HG03442 (cell line): ENCODE data around the gene DHX34.
"Not testable (repeated sequence)": the region's sequence is repeated elsewhere in the genome, so short reads cannot be mapped to it uniquely, and the experiment has no call there.

Source experiments
- ATAC-seq: cut with Tn5 transposase; IDR thresholded peaks from one replicate; pipeline ENCODE4 v1.9.1; 2021; ENCODE audit warnings: mild to moderate bottlenecking, moderate library complexity; ENCODE audit not compliant: unreplicated experiment

Gene DHX34

DNA sequence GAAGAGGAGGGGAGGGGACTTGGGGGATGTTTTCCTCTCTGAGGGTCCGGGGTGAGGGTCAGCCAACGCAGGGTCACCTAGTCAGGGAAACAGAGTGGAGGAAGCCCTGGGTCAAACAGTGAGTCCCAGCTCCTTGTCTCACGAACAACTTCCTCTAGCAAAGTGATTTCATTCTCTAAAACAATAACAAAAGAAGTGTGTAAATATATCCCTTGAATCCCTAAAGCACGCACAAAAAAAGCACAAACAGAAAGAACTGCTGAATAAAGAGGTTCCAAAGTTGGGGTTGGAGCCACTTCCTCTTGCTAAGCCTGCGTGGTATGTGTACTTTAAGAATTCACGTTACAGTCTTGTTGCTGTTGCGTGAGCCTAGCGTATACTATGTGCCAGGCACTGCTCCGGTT, 18.6 kb upstream of the DHX34 start:
- no peak for ATAC-seq

DNA sequence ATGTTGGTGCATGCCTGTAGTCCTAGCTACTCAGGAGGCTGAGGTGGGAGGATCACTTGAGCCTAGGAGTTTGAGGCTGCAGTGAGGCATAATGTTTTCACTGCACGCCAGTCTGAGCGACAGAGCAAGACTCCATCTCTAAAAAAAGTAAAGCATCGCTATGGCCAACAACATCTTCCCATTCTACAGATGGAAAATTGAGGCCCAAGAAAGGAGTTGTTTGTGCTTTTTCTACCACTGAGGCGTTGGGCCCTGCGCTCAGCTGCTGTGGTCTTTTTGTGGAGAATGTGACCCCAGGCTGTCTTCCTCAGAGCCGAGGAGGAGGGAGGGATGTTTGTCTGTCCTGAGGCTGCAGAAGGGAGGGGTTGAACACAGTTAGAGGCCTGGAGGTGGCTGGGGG, 17.6 kb upstream of the DHX34 start:
- ATAC-seq, result no peak

DNA sequence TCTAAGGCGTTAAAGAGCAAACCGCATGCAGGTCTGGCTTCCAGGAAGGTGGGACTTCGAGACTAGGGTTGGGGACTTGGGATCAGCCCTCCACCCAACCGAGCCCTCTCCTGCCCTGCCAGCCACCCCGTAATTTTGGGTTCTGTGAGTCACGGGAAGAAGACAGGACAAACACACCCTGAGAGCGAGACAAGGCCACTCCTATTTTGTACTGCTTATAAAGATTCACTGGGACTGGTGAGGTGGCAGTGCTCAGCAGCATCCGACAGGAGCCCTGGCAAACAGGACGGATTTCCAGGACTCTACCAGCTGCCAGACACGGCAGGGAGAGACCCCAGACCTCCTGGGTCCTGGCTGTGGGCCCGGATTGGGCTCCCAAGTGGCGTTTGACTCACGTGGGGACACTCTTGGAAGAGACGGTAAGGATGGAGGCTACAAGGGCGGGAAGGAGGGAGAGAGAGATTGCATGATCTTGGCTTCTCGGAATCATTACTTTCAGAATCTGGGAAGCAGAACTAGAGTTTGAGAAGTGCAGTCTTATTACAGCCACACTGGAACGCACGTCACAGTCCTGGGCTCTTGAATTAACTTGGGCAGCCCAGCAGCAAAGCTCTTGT, 17.1 kb upstream of the DHX34 start, which contains the start of gene C5AR2:
TSS of gene C5AR2 (plus strand) at position 245 of the 617 bp plus-strand sequence. CDS start 8,625 bp downstream, outside the sequence.
- no peak for ATAC-seq

DNA sequence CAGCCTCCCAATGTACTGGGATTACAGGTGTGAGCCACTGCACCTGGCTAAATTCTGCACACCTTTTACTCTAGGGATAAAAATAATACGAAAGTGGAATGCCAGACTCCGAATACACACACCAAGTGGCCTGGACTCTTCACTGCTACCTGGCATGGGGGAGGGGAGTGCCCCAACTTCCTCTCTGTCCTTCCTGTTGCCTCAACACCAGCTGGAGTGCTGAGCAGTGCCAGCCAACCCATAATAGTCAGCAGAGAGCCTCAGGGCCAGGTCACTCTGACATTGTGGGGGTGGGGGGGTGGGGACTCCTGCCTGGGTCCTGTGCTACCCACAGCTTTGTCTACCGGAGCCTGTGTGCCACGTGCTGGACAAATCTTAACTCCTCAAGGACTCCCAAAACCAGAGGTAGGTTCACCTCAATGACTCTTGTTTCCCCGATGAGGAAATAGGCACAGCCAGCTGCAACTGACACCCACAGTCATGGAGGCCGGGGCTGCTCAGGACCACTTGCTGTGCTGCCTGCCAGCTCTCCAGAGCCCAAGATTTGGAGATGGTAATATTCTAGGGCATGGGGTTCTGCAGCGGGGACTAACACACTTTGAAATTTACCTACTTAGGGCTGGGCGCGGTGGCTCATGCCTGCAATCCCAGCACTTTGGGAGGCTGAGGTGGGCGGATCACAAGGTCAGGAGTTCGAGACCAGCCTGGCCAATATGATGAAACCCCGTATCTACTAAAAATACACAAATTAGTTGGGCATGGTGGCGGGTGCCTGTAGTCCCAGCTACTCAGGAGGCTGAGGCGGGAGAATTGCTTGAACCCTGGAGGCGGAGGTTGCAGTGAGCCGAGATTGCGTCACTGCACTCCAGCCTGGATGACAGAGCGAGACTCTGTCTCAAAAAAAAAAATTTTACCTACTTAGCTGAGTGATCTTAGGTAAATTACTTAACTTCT, 12.1 kb upstream of the DHX34 start:
- not testable (repeated sequence) for ATAC-seq

DNA sequence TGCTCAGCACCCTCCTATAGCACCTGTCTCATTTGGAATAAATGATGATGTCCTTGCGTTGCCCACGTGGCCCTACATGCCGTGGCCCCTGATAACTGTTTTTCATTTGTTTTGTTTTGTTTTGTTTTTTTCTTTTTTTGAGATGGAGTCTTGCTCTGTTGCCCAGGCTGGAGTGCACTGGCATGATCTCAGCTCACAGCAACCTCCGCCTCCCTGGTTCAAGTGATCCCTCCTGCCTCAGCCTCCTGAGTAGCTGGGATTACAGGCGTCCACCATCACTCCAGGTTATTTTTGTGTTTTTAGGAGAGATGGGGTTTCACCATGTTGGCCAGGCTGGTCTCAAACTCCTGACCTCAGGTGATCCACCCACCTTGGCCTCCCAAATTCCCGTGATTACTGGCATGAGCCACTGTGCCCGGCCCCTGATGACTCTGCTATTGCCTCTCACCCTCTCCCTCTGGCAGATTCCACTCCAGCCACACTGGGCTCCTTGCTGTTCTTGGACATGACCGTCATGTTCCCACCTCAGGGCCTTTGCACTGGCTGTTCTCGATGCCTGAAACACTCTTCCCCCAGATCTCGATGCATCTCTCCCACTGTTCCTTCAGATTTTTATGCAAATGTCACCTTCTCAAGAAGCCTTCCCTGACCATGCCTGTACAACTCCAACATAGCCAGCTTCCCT, 9.8 kb upstream of the DHX34 start:
- ATAC-seq, result no peak

DNA sequence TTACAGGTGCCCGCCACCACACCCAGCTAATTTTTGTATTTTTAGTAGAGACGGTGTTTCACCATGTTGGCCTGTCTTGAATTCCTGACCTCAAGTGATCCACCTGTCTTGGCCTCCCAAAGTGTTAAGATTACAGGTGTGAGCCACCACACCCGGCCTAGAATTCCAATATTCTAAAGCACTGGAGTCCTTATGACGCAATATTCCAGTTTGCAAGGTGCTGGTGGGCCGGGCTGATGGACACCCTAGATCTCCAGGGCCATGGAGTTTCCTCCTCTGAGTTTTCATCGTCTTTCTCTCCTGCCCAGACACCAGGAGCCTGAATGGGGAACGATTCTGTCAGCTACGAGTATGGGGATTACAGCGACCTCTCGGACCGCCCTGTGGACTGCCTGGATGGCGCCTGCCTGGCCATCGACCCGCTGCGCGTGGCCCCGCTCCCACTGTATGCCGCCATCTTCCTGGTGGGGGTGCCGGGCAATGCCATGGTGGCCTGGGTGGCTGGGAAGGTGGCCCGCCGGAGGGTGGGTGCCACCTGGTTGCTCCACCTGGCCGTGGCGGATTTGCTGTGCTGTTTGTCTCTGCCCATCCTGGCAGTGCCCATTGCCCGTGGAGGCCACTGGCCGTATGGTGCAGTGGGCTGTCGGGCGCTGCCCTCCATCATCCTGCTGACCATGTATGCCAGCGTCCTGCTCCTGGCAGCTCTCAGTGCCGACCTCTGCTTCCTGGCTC, 8.5 kb upstream of the DHX34 start:
- ATAC-seq, result no peak

DNA sequence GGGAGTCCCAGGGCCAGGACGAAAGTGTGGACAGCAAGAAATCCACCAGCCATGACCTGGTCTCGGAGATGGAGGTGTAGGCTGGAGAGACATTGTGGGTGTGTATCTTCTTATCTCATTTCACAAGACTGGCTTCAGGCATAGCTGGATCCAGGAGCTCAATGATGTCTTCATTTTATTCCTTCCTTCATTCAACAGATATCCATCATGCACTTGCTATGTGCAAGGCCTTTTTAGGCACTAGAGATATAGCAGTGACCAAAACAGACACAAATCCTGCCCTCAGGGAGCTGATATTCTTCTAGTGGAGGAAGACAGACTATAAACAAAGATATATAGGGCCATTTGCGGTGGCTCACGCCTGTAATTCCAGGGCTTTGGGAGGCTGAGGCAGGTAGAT, 7.4 kb upstream of the DHX34 start:
- ATAC-seq, result no peak

DNA sequence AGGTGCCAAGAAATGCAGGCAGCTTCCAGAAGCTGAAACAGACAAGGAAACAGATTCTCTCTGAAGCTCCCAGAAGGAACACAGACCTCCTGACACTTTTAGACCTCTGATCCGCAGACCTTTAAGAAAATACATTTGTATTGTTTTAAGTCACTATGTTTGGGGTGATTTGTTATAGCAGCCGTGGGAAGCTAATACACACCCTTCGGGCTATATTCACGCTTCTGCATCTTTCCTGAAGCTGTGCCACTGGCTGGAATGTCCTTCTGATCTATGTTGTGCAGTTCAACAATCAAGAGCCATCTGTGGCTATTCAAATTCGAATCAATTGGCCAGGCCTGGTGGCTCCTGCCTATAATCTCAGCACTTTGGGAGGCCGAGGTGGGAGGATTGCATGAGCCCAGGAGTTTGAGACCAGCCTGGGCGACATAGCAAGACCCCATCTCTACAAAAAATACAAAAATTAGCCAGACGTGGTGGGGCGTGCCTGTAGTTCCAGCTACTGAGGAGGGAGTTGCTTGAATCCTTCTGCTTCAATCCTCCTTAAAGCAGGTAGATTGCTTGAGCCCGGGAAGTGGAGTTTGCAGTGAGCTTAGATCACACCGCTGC, 5.8 kb upstream of the DHX34 start:
- ATAC-seq, result no peak

DNA sequence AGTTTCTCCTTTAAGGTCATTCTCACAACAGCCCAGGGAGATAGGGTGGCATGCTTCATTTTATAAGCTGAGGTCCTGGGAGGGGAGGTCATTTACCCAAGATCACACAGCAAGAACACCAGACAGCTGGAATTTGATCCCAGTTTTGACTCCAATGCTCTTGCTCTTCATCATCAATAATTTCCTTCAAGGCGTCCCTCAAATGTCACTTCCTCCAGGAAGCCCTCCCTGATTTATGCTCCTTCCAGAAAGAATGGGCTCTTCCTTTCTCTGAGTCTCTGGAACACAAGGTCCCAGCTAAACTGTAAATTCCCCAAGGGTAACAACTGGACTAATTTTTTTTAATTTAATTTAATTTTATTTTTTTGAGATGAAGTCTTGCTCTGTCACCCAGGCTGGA, 4.7 kb upstream of the DHX34 start:
- no peak for ATAC-seq

DNA sequence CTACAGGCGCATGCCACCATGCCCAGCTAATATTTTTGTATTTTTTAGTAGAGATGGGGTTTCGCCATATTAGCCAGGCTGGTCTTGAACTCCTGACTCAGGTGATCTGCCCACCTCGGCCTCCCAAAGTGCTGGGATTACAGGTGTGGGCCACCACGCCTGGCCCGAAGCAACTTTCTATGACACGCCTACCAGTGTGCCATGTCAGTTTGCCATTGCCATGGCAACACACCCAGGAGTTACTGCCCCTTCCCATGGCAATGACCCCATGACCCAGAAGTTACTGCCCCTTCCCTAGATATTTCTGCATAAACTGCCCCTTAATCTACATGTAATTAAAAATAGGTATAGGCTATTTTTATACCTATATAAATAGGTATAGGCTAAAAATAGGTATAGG, 3.1 kb upstream of the DHX34 start:
- not testable (repeated sequence) for ATAC-seq

DNA sequence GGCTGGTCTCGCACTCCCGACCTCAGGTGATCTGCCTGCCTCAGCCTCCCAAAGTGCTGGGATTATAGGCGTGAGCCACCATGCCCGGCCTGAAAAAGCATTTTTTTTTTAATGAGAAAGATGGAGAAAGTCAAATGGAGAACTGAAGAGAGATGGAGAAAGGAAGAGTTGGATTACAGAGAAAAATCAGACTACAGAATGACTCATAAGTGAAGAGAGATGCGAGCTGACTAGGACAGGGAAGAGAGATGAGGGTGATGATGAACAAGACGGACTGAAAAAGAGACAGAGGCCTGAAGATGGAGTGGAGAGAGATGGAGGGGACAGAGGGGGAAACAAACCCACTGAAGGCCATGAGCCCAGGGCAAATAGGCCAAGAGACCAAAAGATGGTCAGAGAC, 1.5 kb downstream of the DHX34 start:
- no peak for ATAC-seq

DNA sequence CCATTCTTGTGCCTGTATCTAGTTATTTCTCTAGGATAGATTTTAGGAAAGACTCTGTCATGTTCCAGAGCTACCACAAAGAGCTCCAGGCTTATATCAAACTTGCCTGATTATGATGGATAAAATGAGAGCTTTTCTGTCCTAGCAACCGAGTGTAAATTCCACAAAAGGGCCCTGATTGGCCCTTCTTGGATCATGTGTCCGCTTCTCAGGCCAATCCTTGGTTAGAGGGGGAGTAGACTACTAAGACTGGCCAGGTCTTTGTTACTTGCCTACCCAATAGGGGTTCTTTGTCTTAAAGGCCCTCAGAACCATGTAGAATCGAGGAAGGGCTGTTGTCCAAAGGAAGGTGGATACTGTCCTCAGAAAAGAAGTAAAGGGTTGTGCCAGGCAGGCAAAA, 2.4 kb downstream of the DHX34 start:
- no peak for ATAC-seq

DNA sequence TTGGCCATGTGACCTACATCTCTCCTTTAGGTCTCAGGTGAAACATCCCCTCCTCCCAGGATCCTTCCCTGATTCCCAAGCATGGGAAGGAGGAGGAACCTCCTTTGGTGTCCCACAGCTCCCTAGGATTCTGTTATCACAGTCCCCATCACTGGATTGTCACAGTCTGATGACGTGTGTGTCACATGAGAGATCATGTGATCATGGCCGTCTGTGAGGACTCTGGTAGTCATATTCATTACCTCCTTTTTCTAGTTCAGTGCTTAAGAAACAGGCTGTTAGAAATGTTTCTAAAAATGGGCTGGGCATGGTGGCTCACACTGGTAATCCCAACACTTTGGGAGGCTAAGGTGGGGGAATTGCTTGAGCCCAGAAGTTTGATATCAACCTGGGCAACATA, 3.0 kb downstream of the DHX34 start:
- ATAC-seq, result no peak

DNA sequence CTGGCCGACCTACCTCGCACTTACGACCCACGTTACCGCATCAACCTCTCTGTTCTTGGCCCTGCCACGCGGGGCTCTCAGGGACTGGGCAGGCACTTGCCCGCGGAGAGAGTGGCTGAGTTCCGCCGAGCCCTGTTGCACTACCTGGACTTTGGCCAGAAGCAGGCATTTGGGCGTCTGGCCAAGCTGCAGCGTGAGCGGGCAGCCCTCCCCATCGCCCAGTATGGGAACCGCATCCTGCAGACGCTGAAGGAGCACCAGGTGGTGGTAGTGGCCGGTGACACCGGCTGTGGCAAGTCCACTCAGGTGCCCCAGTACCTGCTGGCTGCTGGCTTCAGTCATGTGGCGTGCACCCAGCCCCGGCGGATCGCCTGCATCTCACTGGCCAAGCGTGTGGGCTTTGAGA, 4.2 kb downstream of the DHX34 start:
- no peak for ATAC-seq

DNA sequence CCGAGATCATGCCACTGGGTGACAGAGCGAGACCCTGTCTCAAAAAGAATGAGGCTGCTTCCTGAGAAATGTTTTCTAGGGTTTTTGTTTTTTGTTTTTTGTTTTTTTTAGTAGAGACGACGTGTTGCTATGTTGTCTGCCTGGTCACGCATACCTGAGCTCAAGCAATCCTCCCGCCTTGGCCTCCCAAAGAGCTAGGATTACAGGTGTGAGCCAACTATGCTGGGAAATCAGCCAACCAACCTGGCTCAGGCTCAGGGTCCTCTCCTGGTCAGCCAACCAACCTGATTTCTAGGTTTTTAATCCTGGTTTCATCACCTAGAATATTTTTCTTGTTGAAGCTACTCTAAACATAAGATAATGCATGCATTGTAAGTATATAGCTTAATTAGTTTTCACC, 7.8 kb downstream of the DHX34 start:
- ATAC-seq, result no peak

DNA sequence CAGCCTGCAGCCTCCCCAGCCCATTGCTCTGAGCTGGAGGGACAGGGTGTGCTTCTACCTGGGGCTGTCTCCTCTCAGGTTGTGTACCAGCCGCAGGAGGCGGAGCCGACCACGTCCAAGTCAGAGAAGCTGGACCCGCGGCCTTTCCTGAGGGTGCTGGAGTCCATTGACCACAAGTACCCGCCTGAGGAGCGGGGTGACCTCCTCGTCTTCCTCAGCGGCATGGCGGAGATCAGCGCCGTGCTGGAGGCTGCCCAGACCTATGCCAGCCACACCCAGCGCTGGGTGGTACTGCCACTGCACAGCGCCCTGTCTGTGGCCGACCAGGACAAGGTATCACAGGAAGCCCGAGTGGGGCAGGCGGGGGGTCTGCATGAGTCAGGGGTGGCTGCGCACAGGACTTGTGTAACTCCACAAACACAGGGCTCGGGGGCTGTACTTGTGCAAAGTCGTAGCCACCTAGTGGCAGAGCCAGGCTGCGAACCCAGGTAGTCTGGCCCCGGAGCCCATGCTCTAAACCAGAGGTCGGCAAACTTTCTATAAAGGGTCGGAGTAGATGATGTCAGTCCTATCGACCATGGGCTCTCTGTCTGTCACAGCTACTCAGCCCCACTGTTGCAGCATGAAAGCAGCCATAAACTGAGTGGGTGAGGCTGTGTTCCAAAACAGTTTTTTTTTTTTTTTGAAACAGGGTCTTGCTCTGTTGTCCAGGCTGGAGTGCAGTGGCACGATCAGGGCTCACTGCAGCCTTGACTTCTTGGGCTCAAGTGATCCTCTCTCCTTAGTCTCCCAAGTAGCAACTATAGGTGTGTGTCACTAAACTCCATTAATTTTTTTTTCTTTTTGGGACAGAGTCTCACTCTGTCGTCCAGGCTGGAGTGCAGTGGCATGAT, 8.9 kb downstream of the DHX34 start:
- no peak for ATAC-seq

DNA sequence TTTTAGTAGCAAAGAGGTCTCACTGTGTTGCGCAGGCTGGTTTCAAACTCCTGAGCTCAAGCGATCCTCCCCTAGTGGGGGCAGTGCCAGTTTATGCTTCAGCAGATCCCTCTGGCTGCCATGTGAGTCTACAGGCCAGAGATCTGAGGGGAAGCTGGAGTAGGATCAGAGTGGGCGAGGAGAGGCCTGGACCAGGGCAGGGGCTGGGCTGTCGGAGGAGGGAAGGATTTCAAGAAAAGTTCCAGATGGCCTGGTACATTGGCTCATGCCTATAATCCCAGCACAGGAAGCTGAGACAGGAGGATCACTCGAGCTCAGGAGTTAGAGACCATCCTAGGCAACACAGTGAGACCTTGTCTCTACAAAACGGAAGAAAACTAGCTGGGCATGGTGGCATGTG, 9.8 kb downstream of the DHX34 start:
- ATAC-seq, result no peak

DNA sequence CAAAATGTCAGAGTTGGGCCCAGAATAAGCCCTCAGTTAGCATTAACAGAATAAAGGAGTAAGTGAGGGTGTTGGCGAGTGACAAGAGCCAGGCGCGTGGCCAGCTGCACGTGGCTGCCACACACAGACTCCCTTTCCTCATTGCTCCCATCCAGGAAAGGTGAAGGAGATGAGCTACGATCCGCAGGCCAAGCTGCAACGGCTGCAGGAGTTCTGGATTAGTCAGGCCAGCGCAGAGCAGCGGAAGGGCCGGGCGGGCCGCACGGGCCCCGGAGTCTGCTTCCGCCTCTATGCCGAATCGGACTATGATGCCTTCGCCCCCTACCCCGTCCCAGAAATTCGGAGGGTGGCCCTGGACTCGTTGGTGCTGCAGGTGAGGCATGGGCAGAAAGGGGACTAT, 13.2 kb downstream of the DHX34 start:
- ATAC-seq, result no peak

DNA sequence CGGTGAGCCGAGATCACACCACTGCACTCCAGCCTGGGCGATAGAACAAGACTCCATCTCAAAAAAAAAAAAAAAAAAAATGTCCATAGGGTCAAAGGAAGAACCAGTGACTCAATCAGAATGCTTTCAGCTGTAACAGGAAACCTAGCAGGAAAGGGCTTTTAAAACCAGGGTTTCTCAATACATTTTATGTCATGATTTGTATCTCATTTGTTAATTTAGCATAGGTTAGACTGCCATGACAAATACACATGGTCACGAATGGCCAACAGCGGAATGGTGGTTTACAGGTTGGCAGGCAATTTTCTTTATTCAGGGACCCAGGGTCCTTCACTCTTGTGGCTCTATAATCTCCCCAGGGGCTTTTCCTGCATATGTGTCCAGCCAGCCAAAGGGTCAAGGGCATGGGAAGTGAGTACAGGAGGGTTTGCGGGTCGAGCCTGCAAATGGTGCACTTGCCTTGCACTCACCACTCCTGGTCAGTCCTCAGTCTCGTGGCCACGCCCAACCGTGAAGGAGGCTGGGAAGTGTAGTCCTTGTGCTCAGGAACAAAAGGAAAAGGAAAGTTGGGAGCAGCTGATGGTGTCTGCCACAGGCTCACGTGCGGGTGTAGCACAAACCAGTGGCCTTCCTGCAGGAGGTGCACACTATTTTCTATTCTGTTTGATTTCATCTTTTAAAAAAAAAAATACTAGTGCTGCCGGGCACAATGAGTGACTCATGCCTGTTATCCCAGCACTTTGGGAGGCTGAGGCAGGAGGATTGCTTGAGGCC, 14.8 kb downstream of the DHX34 start:
- no peak for ATAC-seq
